ENCODE results near the gene EIF2B5.
"Not testable (repeated sequence)": the region's sequence is repeated elsewhere in the genome, so short reads cannot be mapped to it uniquely, and the experiment has no call there.

Gene EIF2B5

DNA sequence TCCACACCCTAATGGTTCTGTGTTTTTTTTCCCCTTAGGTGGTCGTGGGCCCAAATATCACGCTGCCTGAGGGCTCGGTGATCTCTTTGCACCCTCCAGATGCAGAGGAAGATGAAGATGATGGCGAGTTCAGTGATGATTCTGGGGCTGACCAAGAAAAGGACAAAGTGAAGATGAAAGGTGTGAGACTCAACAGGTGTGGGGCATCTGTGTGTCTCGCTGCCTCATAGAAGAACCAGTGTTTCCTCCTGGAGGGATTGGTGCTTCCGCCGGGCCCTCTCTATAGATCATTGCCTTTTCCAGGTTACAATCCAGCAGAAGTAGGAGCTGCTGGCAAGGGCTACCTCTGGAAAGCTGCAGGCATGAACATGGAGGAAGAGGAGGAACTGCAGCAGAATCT, 7.0 kb downstream of the EIF2B5 start:
- no peak for DNase-seq (ENCODE audit: low read depth, low spot score)
- no peaks in the 10 kb centered on the region for H3K9me3 ChIP-seq (ENCODE audit: low read depth, low read length)
- peaks cover 79% of the 10 kb centered on the region for H3K36me3 ChIP-seq (ENCODE audit: insufficient read depth, low read length)
- H3K27ac ChIP-seq, result no peak overlapping the region
- no peak overlapping the region for H3K4me3 ChIP-seq
- TF ChIP-seq POLR2AphosphoS5 (IDR thresholded peaks at IDR 0.05; ENCODE audit: borderline replicate concordance, low read depth, low read length) (no peak), EZH2 (IDR thresholded peaks at IDR 0.05) (no peak), FOXP2 (optimal IDR thresholded peaks at IDR 0.05; ENCODE audit: control extremely low read depth, extremely low read length, insufficient read depth) (no peak)
- no peak overlapping the region for H3K9ac ChIP-seq (ENCODE audit: insufficient read length)

GRCh38 chr3:184143327-184143726, 8.2 kb downstream of the EIF2B5 start:
- no peak for DNase-seq (ENCODE audit: low read depth, low spot score)
- TF ChIP-seq EZH2 (IDR thresholded peaks at IDR 0.05) (no peak), POLR2AphosphoS5 (IDR thresholded peaks at IDR 0.05; ENCODE audit: borderline replicate concordance, low read depth, low read length) (no peak), FOXP2 (optimal IDR thresholded peaks at IDR 0.05; ENCODE audit: control extremely low read depth, extremely low read length, insufficient read depth) (no peak)
- H3K27ac ChIP-seq, result no peak overlapping the region
- no peak overlapping the region for H3K9ac ChIP-seq (ENCODE audit: insufficient read length)
- no peaks in the 10 kb centered on the region for H3K9me3 ChIP-seq (ENCODE audit: low read depth, low read length)
- peaks cover 69% of the 10 kb centered on the region for H3K36me3 ChIP-seq (ENCODE audit: insufficient read depth, low read length)
- H3K4me3 ChIP-seq, result no peak overlapping the region

- TF ChIP-seq EZH2 (IDR thresholded peaks at IDR 0.05) (no peak), POLR2AphosphoS5 (IDR thresholded peaks at IDR 0.05; ENCODE audit: borderline replicate concordance, low read depth, low read length) (no peak), FOXP2 (optimal IDR thresholded peaks at IDR 0.05; ENCODE audit: control extremely low read depth, extremely low read length, insufficient read depth) (no peak)
- H3K27ac ChIP-seq, result peak overlapping the region; percentile 2; the same call in 1 of the 2 replicates
- no peak overlapping the region for H3K9ac ChIP-seq (ENCODE audit: insufficient read length)
- no peak overlapping the region for H3K4me3 ChIP-seq
- peaks cover 65% of the 10 kb centered on the region for H3K36me3 ChIP-seq (ENCODE audit: insufficient read depth, low read length)
- DNase-seq (ENCODE audit: low read depth, low spot score), result no peak
- H3K9me3 ChIP-seq (ENCODE audit: low read depth, low read length), result no peaks in the 10 kb centered on the region
Observed at GRCh38 chr3:184144505-184144904, 9.3 kb downstream of the EIF2B5 start.

GRCh38 chr3:184145111-184145524, 10.0 kb downstream of the EIF2B5 start:
- Histone ChIP-seq H3K9me3 (ENCODE audit: low read depth, low read length) (no peaks in the 10 kb centered on the region), H3K4me3 (no peak overlapping the region), H3K9ac (ENCODE audit: insufficient read length) (no peak overlapping the region), H3K36me3 (ENCODE audit: insufficient read depth, low read length) (peaks cover 60% of the 10 kb centered on the region), H3K27ac (peak overlapping the region; percentile 2; the same call in 1 of the 2 replicates)
- DNase-seq (ENCODE audit: low read depth, low spot score), result no peak
- TF ChIP-seq EZH2 (IDR thresholded peaks at IDR 0.05) (no peak), POLR2AphosphoS5 (IDR thresholded peaks at IDR 0.05; ENCODE audit: borderline replicate concordance, low read depth, low read length) (no peak), FOXP2 (optimal IDR thresholded peaks at IDR 0.05; ENCODE audit: control extremely low read depth, extremely low read length, insufficient read depth) (no peak)

GRCh38 chr3:184145751-184146270, 10.7 kb downstream of the EIF2B5 start:
- H3K9me3 ChIP-seq (ENCODE audit: low read depth, low read length), result no peaks in the 10 kb centered on the region
- H3K4me3 ChIP-seq, result no peak overlapping the region
- no peak for DNase-seq (ENCODE audit: low read depth, low spot score)
- H3K36me3 ChIP-seq (ENCODE audit: insufficient read depth, low read length), result peaks cover 53% of the 10 kb centered on the region
- TF ChIP-seq POLR2AphosphoS5 (IDR thresholded peaks at IDR 0.05; ENCODE audit: borderline replicate concordance, low read depth, low read length), result no peak
- TF ChIP-seq EZH2 (IDR thresholded peaks at IDR 0.05), result no peak
- TF ChIP-seq FOXP2 (optimal IDR thresholded peaks at IDR 0.05; ENCODE audit: control extremely low read depth, extremely low read length, insufficient read depth), result no peak
- no peak overlapping the region for H3K27ac ChIP-seq
- no peak overlapping the region for H3K9ac ChIP-seq (ENCODE audit: insufficient read length)

GRCh38 chr3:184148076-184148475, 12.9 kb downstream of the EIF2B5 start:
- TF ChIP-seq EZH2 (IDR thresholded peaks at IDR 0.05), result no peak
- TF ChIP-seq POLR2AphosphoS5 (IDR thresholded peaks at IDR 0.05; ENCODE audit: borderline replicate concordance, low read depth, low read length), result no peak
- no peak for TF ChIP-seq FOXP2 (optimal IDR thresholded peaks at IDR 0.05; ENCODE audit: control extremely low read depth, extremely low read length, insufficient read depth)
- no peak for DNase-seq (ENCODE audit: low read depth, low spot score)
- H3K27ac ChIP-seq, result no peak overlapping the region
- H3K36me3 ChIP-seq (ENCODE audit: insufficient read depth, low read length), result peaks cover 30% of the 10 kb centered on the region
- no peak overlapping the region for H3K4me3 ChIP-seq
- H3K9ac ChIP-seq (ENCODE audit: insufficient read length), result no peak overlapping the region
- no peaks in the 10 kb centered on the region for H3K9me3 ChIP-seq (ENCODE audit: low read depth, low read length)

- DNase-seq (ENCODE audit: low read depth, low spot score), result no peak
- Histone ChIP-seq H3K9me3 (ENCODE audit: low read depth, low read length) (no peaks in the 10 kb centered on the region), H3K4me3 (no peak overlapping the region), H3K36me3 (ENCODE audit: insufficient read depth, low read length) (peaks cover 20% of the 10 kb centered on the region), H3K9ac (ENCODE audit: insufficient read length) (no peak overlapping the region), H3K27ac (0 out of 2 replicates have a peak overlapping the region, but pooled peaks have one; percentile 9)
- no peak for TF ChIP-seq POLR2AphosphoS5 (IDR thresholded peaks at IDR 0.05; ENCODE audit: borderline replicate concordance, low read depth, low read length)
- no peak for TF ChIP-seq FOXP2 (optimal IDR thresholded peaks at IDR 0.05; ENCODE audit: control extremely low read depth, extremely low read length, insufficient read depth)
- no peak for TF ChIP-seq EZH2 (IDR thresholded peaks at IDR 0.05)
Observed at GRCh38 chr3:184149123-184149522, 14.0 kb downstream of the EIF2B5 start.

- H3K27ac ChIP-seq; DNase-seq (ENCODE audit: low read depth, low spot score); H3K9me3 ChIP-seq (ENCODE audit: low read depth, low read length); H3K4me3 ChIP-seq; H3K9ac ChIP-seq (ENCODE audit: insufficient read length): not testable (repeated sequence)
- peaks cover 14% of the 10 kb centered on the region for H3K36me3 ChIP-seq (ENCODE audit: insufficient read depth, low read length)
Observed at GRCh38 chr3:184149770-184150169, 14.6 kb downstream of the EIF2B5 start.
